Measurements from ENCODE around the gene OR10G8.
"Not testable (repeated sequence)": the region's sequence is repeated elsewhere in the genome, so short reads cannot be mapped to it uniquely, and the experiment has no call there.

The OR10G8 gene, protein sequence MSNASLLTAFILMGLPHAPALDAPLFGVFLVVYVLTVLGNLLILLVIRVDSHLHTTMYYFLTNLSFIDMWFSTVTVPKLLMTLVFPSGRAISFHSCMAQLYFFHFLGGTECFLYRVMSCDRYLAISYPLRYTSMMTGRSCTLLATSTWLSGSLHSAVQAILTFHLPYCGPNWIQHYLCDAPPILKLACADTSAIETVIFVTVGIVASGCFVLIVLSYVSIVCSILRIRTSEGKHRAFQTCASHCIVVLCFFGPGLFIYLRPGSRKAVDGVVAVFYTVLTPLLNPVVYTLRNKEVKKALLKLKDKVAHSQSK

DNA sequence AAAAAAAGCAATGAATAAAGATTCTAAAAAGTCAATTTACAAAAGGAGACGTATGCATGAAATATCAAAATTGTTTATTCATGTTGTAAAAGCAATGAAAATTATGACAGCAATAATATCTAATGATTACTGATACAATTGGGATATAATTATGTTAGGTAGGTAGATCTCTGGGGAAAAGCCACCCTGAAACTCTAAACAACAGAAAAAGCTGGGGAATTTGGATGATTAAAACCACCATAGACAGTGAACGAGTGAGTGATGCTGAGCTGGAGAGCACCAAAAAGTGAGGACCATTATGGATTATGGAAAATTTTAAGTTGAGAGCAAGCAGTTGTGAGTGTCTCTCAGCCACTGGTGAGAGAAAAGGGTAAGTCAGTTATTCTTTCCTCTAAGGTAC is at the start of gene OR10G8:
OR10G8 (plus strand) TSS at position 301 of the 400 bp plus-strand sequence. CDS start 2,825 bp downstream, outside the sequence.
- Histone ChIP-seq H3K9ac (ENCODE audit: low read length in 5 of 5) (no peak within 1 kb of the TSS), H3K4me1 (ENCODE audit: control insufficient read depth in 5 of 5, insufficient read depth in 5 of 5, low read length in 5 of 5) (no peaks in the 10 kb centered on the region), H3K4me3 (ENCODE audit: low read depth in 1 of 5, low read length in 5 of 5) (no peak within 1 kb of the TSS), H3K27me3 (ENCODE audit: control insufficient read depth in 5 of 5, insufficient read depth in 4 of 5, low read length in 5 of 5) (no peaks in the 10 kb centered on the region), H3K36me3 (ENCODE audit: control insufficient read depth in 5 of 5, insufficient read depth in 5 of 5, low read length in 5 of 5) (no peaks in the 10 kb centered on the region), H3K27ac (ENCODE audit: low read depth, low read length) (no peak within 1 kb of the TSS), H3K9me3 (ENCODE audit: control insufficient read depth in 5 of 5, low read length in 5 of 5) (no peaks in the 10 kb centered on the region)

DNA sequence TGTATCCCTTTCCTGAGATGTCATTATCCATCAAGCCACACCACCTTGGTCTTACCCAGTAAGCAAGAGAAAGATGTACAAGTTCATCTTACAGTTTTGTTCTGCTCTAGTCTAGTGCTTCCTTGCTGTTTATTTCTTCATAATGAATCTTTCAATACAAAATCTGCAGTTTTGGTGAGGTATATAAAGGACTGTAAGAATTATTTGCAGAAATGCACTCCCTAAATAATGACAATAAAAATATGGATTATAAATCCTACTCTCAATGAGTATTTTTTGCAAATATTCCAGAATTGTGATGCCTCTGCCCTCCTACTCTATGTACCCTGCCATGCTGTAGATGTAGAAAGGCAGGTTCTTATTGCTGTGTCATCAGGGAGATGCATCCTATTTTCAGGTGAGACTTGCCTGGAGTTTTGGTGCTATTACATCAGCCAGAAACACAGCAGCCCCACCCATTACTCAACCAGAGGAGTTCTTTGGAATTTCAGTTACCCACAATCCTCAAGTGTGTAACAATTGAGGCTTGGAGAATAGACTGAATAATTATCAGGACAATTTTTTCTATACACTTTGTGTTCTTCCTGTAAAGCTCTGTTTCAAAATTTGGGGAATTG is 48.8 kb upstream of the OR10G8 start, which contains the start of gene OR10S1:
OR10S1 (minus strand) TSS at position 51 of the 617 bp plus-strand sequence. CDS start 117 bp downstream, outside the sequence.
- H3K36me3 ChIP-seq (ENCODE audit: control insufficient read depth in 5 of 5, insufficient read depth in 5 of 5, low read length in 5 of 5), result no peaks in the 10 kb centered on the region
- H3K9me3 ChIP-seq (ENCODE audit: control insufficient read depth in 5 of 5, low read length in 5 of 5), result peaks cover 0 to 3% (median 0%) of the 10 kb centered on the region in 5 donors
- H3K4me3 ChIP-seq (ENCODE audit: low read depth in 1 of 5, low read length in 5 of 5), result no peak within 1 kb of the TSS
- H3K9ac ChIP-seq (ENCODE audit: low read length in 5 of 5), result no peak within 1 kb of the TSS
- peaks cover 0 to 8% (median 0%) of the 10 kb centered on the region in 5 donors for H3K4me1 ChIP-seq (ENCODE audit: control insufficient read depth in 5 of 5, insufficient read depth in 5 of 5, low read length in 5 of 5)
- H3K27me3 ChIP-seq (ENCODE audit: control insufficient read depth in 5 of 5, insufficient read depth in 4 of 5, low read length in 5 of 5), result peaks cover 0 to 2% (median 0%) of the 10 kb centered on the region in 5 donors
- H3K27ac ChIP-seq (ENCODE audit: low read depth, low read length), result no peak within 1 kb of the TSS

DNA sequence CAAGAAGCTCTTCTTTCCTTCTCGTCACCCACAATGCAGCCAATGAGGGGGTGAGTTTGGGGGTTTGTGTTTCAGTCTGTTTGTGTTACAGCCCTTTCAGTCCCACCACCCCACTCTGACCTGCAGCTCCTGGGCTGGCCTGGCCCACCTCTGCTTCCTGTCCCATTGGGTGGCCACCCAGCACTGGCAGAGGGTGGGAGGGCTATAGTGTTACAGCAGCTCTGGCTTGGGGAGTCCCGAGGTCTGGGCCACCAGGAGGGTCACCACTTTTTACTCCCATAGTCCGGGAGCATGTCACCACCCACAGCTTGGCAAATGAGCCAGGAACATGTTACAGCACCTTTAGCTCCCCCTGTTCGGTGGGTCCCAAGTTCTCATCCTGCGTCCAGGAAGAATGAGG is 47.3 kb upstream of the OR10G8 start:
- no peak overlapping the region for H3K9ac ChIP-seq (ENCODE audit: low read length in 5 of 5)
- peaks cover 0 to 8% (median 0%) of the 10 kb centered on the region in 5 donors for H3K4me1 ChIP-seq (ENCODE audit: control insufficient read depth in 5 of 5, insufficient read depth in 5 of 5, low read length in 5 of 5)
- H3K36me3 ChIP-seq (ENCODE audit: control insufficient read depth in 5 of 5, insufficient read depth in 5 of 5, low read length in 5 of 5), result no peaks in the 10 kb centered on the region
- peaks cover 0 to 2% (median 0%) of the 10 kb centered on the region in 5 donors for H3K27me3 ChIP-seq (ENCODE audit: control insufficient read depth in 5 of 5, insufficient read depth in 4 of 5, low read length in 5 of 5)
- no peak overlapping the region for H3K4me3 ChIP-seq (ENCODE audit: low read depth in 1 of 5, low read length in 5 of 5)
- no peak overlapping the region for H3K27ac ChIP-seq (ENCODE audit: low read depth, low read length)
- H3K9me3 ChIP-seq (ENCODE audit: control insufficient read depth in 5 of 5, low read length in 5 of 5), result peaks cover 0 to 3% (median 0%) of the 10 kb centered on the region in 5 donors

DNA sequence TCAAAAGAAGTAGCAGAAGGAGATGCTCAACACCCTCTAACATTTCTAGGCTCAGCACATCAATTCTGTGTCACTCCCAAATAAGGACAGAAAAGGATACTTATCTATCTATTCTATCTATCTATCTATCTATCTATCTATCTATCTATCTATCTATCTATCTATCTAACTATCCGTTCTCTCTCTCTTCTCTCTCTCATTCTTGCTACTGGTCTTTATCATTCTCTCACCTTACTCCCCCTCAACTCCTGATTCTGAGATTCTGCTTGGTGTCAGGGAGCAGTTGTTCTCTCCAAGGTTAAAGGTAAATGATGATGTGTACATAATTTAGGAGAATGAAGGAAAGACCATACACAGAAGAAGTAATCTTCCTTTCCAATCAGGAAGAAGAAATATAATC is 31.5 kb upstream of the OR10G8 start, which contains the start of gene OR10G6:
OR10G6 (minus strand) TSS at position 43 of the 400 bp plus-strand sequence; CDS start at position 43, 0 bp downstream.
- H3K9ac ChIP-seq (ENCODE audit: low read length in 5 of 5), result no peak within 1 kb of the TSS
- H3K27me3 ChIP-seq (ENCODE audit: control insufficient read depth in 5 of 5, insufficient read depth in 4 of 5, low read length in 5 of 5), result no peaks in the 10 kb centered on the region
- no peak within 1 kb of the TSS for H3K4me3 ChIP-seq (ENCODE audit: low read depth in 1 of 5, low read length in 5 of 5)
- H3K36me3 ChIP-seq (ENCODE audit: control insufficient read depth in 5 of 5, insufficient read depth in 5 of 5, low read length in 5 of 5), result no peaks in the 10 kb centered on the region
- no peaks in the 10 kb centered on the region for H3K9me3 ChIP-seq (ENCODE audit: control insufficient read depth in 5 of 5, low read length in 5 of 5)
- H3K4me1 ChIP-seq (ENCODE audit: control insufficient read depth in 5 of 5, insufficient read depth in 5 of 5, low read length in 5 of 5), result no peaks in the 10 kb centered on the region
- no peak within 1 kb of the TSS for H3K27ac ChIP-seq (ENCODE audit: low read depth, low read length)

DNA sequence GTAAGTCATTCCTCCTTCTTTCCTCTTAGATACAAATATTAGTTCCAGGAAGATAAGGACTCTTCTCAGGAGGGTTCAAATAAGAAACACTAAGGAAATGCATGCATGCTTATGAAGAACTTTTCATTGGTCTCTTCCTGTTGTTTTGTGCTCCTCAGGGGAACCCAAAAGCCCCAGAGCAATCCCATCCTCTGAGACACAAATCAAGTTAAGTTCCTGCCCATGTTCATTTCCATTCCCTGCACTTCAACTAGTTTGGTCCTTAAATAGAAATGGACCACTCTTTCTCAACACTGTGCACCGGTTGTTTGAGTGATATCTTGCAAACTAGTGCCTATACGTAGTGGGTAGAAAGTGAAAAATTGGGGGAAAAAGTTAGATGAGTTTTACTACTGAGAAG is 13.9 kb upstream of the OR10G8 start, which contains the start of gene OR10G4:
OR10G4 (plus strand) TSS at position 301 of the 400 bp plus-strand sequence. CDS start 2,578 bp downstream, outside the sequence.
- Histone ChIP-seq H3K9me3 (ENCODE audit: control insufficient read depth in 5 of 5, low read length in 5 of 5) (no peaks in the 10 kb centered on the region), H3K4me3 (ENCODE audit: low read depth in 1 of 5, low read length in 5 of 5) (no peak within 1 kb of the TSS), H3K27ac (ENCODE audit: low read depth, low read length) (no peak within 1 kb of the TSS), H3K4me1 (ENCODE audit: control insufficient read depth in 5 of 5, insufficient read depth in 5 of 5, low read length in 5 of 5) (no peaks in the 10 kb centered on the region), H3K27me3 (ENCODE audit: control insufficient read depth in 5 of 5, insufficient read depth in 4 of 5, low read length in 5 of 5) (no peaks in the 10 kb centered on the region), H3K36me3 (ENCODE audit: control insufficient read depth in 5 of 5, insufficient read depth in 5 of 5, low read length in 5 of 5) (no peaks in the 10 kb centered on the region), H3K9ac (ENCODE audit: low read length in 5 of 5) (no peak within 1 kb of the TSS)

DNA sequence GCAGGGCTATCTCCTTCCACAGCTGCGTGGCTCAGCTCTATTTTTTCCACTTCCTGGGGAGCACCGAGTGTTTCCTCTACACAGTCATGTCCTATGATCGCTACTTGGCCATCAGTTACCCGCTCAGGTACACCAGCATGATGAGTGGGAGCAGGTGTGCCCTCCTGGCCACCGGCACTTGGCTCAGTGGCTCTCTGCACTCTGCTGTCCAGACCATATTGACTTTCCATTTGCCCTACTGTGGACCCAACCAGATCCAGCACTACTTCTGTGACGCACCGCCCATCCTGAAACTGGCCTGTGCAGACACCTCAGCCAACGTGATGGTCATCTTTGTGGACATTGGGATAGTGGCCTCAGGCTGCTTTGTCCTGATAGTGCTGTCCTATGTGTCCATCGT is 10.8 kb upstream of the OR10G8 start:
- not testable (repeated sequence) for H3K9ac ChIP-seq (ENCODE audit: low read length in 5 of 5); H3K36me3 ChIP-seq (ENCODE audit: control insufficient read depth in 5 of 5, insufficient read depth in 5 of 5, low read length in 5 of 5); H3K27me3 ChIP-seq (ENCODE audit: control insufficient read depth in 5 of 5, insufficient read depth in 4 of 5, low read length in 5 of 5); H3K9me3 ChIP-seq (ENCODE audit: control insufficient read depth in 5 of 5, low read length in 5 of 5); H3K27ac ChIP-seq (ENCODE audit: low read depth, low read length); H3K4me1 ChIP-seq (ENCODE audit: control insufficient read depth in 5 of 5, insufficient read depth in 5 of 5, low read length in 5 of 5); H3K4me3 ChIP-seq (ENCODE audit: low read depth in 1 of 5, low read length in 5 of 5)

DNA sequence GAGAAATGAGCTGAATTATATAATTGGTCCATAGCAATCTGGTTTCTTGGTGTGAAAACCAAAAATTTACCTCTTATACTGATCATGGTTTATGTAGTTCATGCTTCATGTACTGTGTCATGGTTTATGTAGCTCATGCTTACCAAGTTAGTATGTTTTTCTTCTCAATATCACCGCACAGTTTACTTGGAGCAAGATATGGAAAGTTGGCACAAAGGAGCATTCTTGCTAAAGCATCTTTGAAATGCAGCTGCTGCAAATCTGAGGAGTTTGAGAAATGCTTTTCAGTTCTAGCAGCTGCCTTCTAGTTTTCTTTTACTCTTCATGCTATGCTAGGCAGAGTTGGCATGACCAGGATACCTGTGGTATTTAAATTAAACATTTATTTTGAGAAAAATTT is 10.1 kb downstream of the OR10G8 start:
- Histone ChIP-seq H3K27ac (ENCODE audit: low read depth, low read length) (no peak overlapping the region), H3K9me3 (ENCODE audit: control insufficient read depth in 5 of 5, low read length in 5 of 5) (no peaks in the 10 kb centered on the region), H3K4me1 (ENCODE audit: control insufficient read depth in 5 of 5, insufficient read depth in 5 of 5, low read length in 5 of 5) (no peaks in the 10 kb centered on the region), H3K36me3 (ENCODE audit: control insufficient read depth in 5 of 5, insufficient read depth in 5 of 5, low read length in 5 of 5) (no peaks in the 10 kb centered on the region), H3K27me3 (ENCODE audit: control insufficient read depth in 5 of 5, insufficient read depth in 4 of 5, low read length in 5 of 5) (no peaks in the 10 kb centered on the region), H3K9ac (ENCODE audit: low read length in 5 of 5) (no peak overlapping the region), H3K4me3 (ENCODE audit: low read depth in 1 of 5, low read length in 5 of 5) (no peak overlapping the region)

DNA sequence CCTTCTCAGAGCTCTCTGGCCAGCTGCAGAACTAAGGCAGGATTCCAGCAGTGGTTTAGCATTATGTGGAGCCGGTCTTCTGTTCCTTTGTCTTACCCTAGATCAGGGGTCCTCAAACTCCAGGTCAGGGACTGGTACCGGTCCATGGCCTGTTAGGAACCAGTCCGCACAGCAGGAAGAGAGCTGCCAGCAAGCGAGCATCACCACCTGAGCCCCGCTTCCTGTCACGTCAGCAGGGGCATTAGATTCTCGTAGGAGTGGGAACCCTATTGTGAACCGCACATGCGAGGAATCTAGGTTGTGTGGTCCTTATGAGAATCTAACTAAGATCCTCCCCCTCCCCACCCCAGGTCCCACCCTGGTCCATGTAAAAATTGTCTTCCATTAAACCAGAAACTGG is 13.0 kb downstream of the OR10G8 start:
- Histone ChIP-seq H3K9ac (ENCODE audit: low read length in 5 of 5) (no peak overlapping the region), H3K4me3 (ENCODE audit: low read depth in 1 of 5, low read length in 5 of 5) (no peak overlapping the region), H3K27ac (ENCODE audit: low read depth, low read length) (no peak overlapping the region), H3K4me1 (ENCODE audit: control insufficient read depth in 5 of 5, insufficient read depth in 5 of 5, low read length in 5 of 5) (no peaks in the 10 kb centered on the region), H3K9me3 (ENCODE audit: control insufficient read depth in 5 of 5, low read length in 5 of 5) (no peaks in the 10 kb centered on the region), H3K36me3 (ENCODE audit: control insufficient read depth in 5 of 5, insufficient read depth in 5 of 5, low read length in 5 of 5) (no peaks in the 10 kb centered on the region), H3K27me3 (ENCODE audit: control insufficient read depth in 5 of 5, insufficient read depth in 4 of 5, low read length in 5 of 5) (no peaks in the 10 kb centered on the region)

DNA sequence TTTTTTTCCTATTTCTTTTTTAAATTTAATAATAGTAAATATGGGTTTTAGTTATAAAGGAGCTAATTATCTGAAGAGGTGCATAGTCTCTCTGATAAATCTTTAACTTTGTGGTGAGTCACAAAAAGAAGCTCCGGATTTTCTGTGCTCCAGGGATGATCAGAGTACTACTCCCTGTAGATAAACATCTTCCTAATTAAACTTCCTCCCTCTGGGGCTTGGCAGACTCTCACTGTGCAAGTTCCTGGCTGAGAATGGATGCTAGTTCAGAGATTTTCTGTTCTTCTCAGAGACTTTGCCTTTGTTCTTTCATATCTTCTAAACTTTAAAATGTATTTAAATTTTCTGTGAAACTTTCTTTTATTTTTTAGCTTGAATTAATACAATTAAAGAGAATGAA is 14.7 kb downstream of the OR10G8 start, which contains the start of gene OR10G7:
OR10G7 (minus strand) TSS at position 72 of the 400 bp plus-strand sequence. CDS start 2,324 bp downstream, outside the sequence.
- Histone ChIP-seq H3K27me3 (ENCODE audit: control insufficient read depth in 5 of 5, insufficient read depth in 4 of 5, low read length in 5 of 5) (no peaks in the 10 kb centered on the region), H3K27ac (ENCODE audit: low read depth, low read length) (no peak within 1 kb of the TSS), H3K4me1 (ENCODE audit: control insufficient read depth in 5 of 5, insufficient read depth in 5 of 5, low read length in 5 of 5) (no peaks in the 10 kb centered on the region), H3K4me3 (ENCODE audit: low read depth in 1 of 5, low read length in 5 of 5) (no peak within 1 kb of the TSS), H3K9ac (ENCODE audit: low read length in 5 of 5) (no peak within 1 kb of the TSS), H3K9me3 (ENCODE audit: control insufficient read depth in 5 of 5, low read length in 5 of 5) (no peaks in the 10 kb centered on the region), H3K36me3 (ENCODE audit: control insufficient read depth in 5 of 5, insufficient read depth in 5 of 5, low read length in 5 of 5) (no peaks in the 10 kb centered on the region)

DNA sequence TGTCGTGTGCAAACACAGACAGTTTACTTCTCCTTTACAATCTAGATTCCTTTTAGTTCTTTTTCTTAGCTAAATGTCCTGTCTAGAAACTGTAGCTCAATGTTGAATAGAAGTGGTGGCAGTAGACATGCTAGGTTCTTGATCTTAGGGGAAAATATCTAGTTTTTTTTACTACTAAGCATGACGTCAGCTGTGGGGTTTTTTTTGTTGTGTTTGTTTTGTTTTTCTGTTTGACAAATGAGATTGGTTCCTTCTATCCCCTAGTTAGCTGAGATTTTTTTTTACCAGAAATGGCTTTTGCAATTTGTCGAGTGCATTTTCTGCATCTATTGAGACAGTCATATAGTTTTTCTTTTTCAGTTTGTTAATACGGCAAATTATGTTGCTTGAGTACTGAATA is 16.8 kb downstream of the OR10G8 start:
- Histone ChIP-seq H3K9ac (ENCODE audit: low read length in 5 of 5) (no peak overlapping the region), H3K9me3 (ENCODE audit: control insufficient read depth in 5 of 5, low read length in 5 of 5) (no peaks in the 10 kb centered on the region), H3K36me3 (ENCODE audit: control insufficient read depth in 5 of 5, insufficient read depth in 5 of 5, low read length in 5 of 5) (no peaks in the 10 kb centered on the region), H3K27me3 (ENCODE audit: control insufficient read depth in 5 of 5, insufficient read depth in 4 of 5, low read length in 5 of 5) (no peaks in the 10 kb centered on the region), H3K4me1 (ENCODE audit: control insufficient read depth in 5 of 5, insufficient read depth in 5 of 5, low read length in 5 of 5) (no peaks in the 10 kb centered on the region), H3K4me3 (ENCODE audit: low read depth in 1 of 5, low read length in 5 of 5) (no peak overlapping the region), H3K27ac (ENCODE audit: low read depth, low read length) (no peak overlapping the region)

Data from subcutaneous abdominal adipose tissue (tissue), 5 donors.